ENCODE results near the gene NOD2. TPM values are rescaled to one million over a fixed set of nuclear protein-coding genes. Genes with fewer than 3 reads are reported as not detected.

Gene NOD2
- polyA plus RNA-seq, 1 experiment, result not detected

- Histone ChIP-seq H3K9me3 (ENCODE audit: control insufficient read depth, insufficient read depth, low read length) (peaks cover 3% of the 10 kb centered on the region; the same call in 1 of the 2 replicates), H3K27me3 (ENCODE audit: control insufficient read depth, insufficient read depth, low read length) (no peaks in the 10 kb centered on the region), H3K4me3 (ENCODE audit: low read depth, low read length) (no peak overlapping the region), H3K27ac (ENCODE audit: low read depth, low read length) (no peak overlapping the region)
- no peak for TF ChIP-seq CTCF (IDR thresholded peaks at IDR 0.05; ENCODE audit: low read depth, low read length)
- ChIA-PET CTCF (interaction anchor here (2.7 to 2.9 kb wide), 2 partner anchors 13 to 127 kb away, joined by 16 to 25 read pairs; no protein-coding TSS in a partner anchor), POLR2A (no interaction called here)
- no peak for DNase-seq (ENCODE audit: low read depth, low spot score)
Observed at GRCh38 chr16:50679266-50679665, 14.1 kb upstream of the NOD2 start.

- no peak for DNase-seq (ENCODE audit: low read depth, low spot score)
- no peaks in the 10 kb centered on the region for H3K27me3 ChIP-seq (ENCODE audit: control insufficient read depth, insufficient read depth, low read length)
- ChIA-PET POLR2A (no interaction called here), CTCF (interaction anchor here (2.9 kb wide), 1 partner anchor 14 kb away, joined by 25 read pairs; no protein-coding TSS in a partner anchor)
- no peaks in the 10 kb centered on the region for H3K9me3 ChIP-seq (ENCODE audit: control insufficient read depth, insufficient read depth, low read length)
- no peak overlapping the region for H3K27ac ChIP-seq (ENCODE audit: low read depth, low read length)
- TF ChIP-seq CTCF (IDR thresholded peaks at IDR 0.05; ENCODE audit: low read depth, low read length), result no peak
- H3K4me3 ChIP-seq (ENCODE audit: low read depth, low read length), result no peak overlapping the region
Observed at GRCh38 chr16:50679676-50680555, 13.5 kb upstream of the NOD2 start.

- H3K27me3 ChIP-seq (ENCODE audit: control insufficient read depth, insufficient read depth, low read length), result no peaks in the 10 kb centered on the region
- CTCF ChIA-PET, result interaction anchor here (2.9 kb wide), 1 partner anchor 15 kb away, joined by 25 read pairs; no protein-coding TSS in a partner anchor
- no peak overlapping the region for H3K4me3 ChIP-seq (ENCODE audit: low read depth, low read length)
- no peaks in the 10 kb centered on the region for H3K9me3 ChIP-seq (ENCODE audit: control insufficient read depth, insufficient read depth, low read length)
- no peak for DNase-seq (ENCODE audit: low read depth, low spot score)
- no peak for TF ChIP-seq CTCF (IDR thresholded peaks at IDR 0.05; ENCODE audit: low read depth, low read length)
- POLR2A ChIA-PET, result no interaction called here
- H3K27ac ChIP-seq (ENCODE audit: low read depth, low read length), result no peak overlapping the region
Observed at GRCh38 chr16:50680556-50680893, 12.9 kb upstream of the NOD2 start.

GRCh38 chr16:50681021-50681885 lies 12.2 kb upstream of the NOD2 start, which contains the start of gene SNX20:
SNX20 (minus strand) TSS chr16:50681312; CDS start chr16:50677526, 3,786 bp downstream.
- Histone ChIP-seq H3K9me3 (ENCODE audit: control insufficient read depth, insufficient read depth, low read length) (no peaks in the 10 kb centered on the region), H3K4me3 (ENCODE audit: low read depth, low read length) (no peak within 1 kb of the TSS), H3K27ac (ENCODE audit: low read depth, low read length) (no peak within 1 kb of the TSS), H3K27me3 (ENCODE audit: control insufficient read depth, insufficient read depth, low read length) (no peaks in the 10 kb centered on the region)
- POLR2A ChIA-PET, result no interaction called here
- CTCF ChIA-PET, result interaction anchor here (1.0 to 2.2 kb wide), 2 partner anchors 10 to 16 kb away, joined by 4 to 5 read pairs; no protein-coding TSS in a partner anchor
- no peak for TF ChIP-seq CTCF (IDR thresholded peaks at IDR 0.05; ENCODE audit: low read depth, low read length)
- DNase-seq (ENCODE audit: low read depth, low spot score), result no peak
